Lower leg skin (tissue), 4 donors: ENCODE data around the gene PIGQ. TPM values are rescaled to one million over a fixed set of nuclear protein-coding genes. Genes with fewer than 3 reads are reported as not detected.

ENCODE experiments used
- DNase-seq, 2 donors: peaks; one replicate each; pipeline ENCODE4 v3.0.0-alpha.2; 2019; ENCODE audit warnings: low spot score in 2 of 2
- H3K4me3 ChIP-seq: fragments of 200-600 bp; sonication (generic); 2 replicates; pipeline ENCODE4 v1.5.1; 2017; ENCODE audit warnings: mild to moderate bottlenecking, low read depth; ENCODE audit not compliant: poor library complexity, severe bottlenecking
- CTCF ChIP-seq, 3 donors: fragments of 450-650 bp; IDR thresholded peaks; one replicate each; pipeline ENCODE4 v1.5.1; 2016; ENCODE audit warnings: antibody characterized with exemption in 3 of 3, mild to moderate bottlenecking in 3 of 3, moderate library complexity in 2 of 3
- POLR2A ChIP-seq, 2 donors: fragments of 450-650 bp; IDR thresholded peaks; one replicate each; pipeline ENCODE4 v1.6.1; 2016 to 2017; ENCODE audit warnings: antibody characterized with exemption in 2 of 2, mild to moderate bottlenecking in 1 of 2, moderate library complexity in 1 of 2
- WGBS, 2 donors: methylation state at CpG; one replicate each; pipeline ENCODE4 v1.1.5; 2018; 5-methylcytosine and 5-hydroxymethylcytosine counted together
- intact Hi-C: fragments of 100-400 bp; cut with DNase I; formaldehyde crosslinking; loops from one replicate; pipeline ENCODE4 v1.15.0; 2023; ENCODE audit warnings: low total_unique reads
- total RNA-seq, 4 donors: library from RNA; depleted of rRNA; stranded (reverse); fragments of >200 nt; gene quantifications; one replicate each; pipeline ENCODE4 v1.1.0, GENCODE V29; 2016

The PIGQ gene
- total RNA-seq, 4 donors from 2014 or later = 33.2 to 46.1 (median 43.5) TPM

GRCh38 chr16:620700-621525, 51.1 kb downstream of the PIGQ start:
- TF ChIP-seq POLR2A (IDR thresholded peaks at IDR 0.05) (no peak), CTCF (IDR thresholded peaks at IDR 0.05) (no peak)
- 43 to 61% methylated on average over 26 to 32 of the region's 41 CpGs for WGBS, 2 donors
- DNase-seq = no peak
- intact Hi-C loops = no loop called here
- H3K4me3 ChIP-seq = no peak overlapping the region

DNA sequence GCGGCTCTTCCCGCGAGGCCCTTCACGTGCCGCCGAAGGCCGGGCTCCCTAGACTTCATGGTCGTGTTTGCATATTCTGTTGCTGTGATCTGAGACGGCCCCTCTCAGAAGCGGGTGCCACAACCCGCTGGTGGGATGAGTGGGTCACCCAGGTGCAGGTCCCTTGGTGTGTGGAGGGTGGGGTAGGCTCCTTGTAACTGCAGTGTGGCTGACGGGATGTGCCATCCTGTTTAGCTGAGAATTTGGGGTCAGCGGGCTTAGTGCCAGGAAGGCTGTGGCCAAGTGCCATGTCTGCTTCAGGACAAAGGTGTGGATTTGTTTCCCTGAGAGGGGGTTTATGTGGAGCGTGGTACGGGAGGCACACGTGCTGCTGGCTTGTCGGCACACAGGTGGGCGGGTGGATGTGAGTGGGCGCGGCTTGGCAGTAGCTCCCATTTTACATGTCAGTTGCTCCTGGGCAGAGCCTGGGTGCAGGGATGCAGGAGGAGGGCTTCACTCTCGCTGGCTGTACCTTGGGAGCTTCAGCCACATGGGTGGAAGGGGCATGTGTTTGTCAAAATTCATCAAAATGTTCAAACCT, 51.8 kb downstream of the PIGQ start:
- H3K4me3 ChIP-seq = no peak overlapping the region
- intact Hi-C loops = no loop called here
- no peak for DNase-seq
- 60 to 78% methylated on average over 21 of the region's 21 CpGs for WGBS, 2 donors
- TF ChIP-seq CTCF (IDR thresholded peaks at IDR 0.05) (no peak), POLR2A (IDR thresholded peaks at IDR 0.05) (no peak)

GRCh38 chr16:622920-623280, 53.1 kb downstream of the PIGQ start:
- no peak for DNase-seq
- intact Hi-C loops = no loop called here
- TF ChIP-seq POLR2A (IDR thresholded peaks at IDR 0.05) (no peak), CTCF (IDR thresholded peaks at IDR 0.05) (no peak)
- H3K4me3 ChIP-seq = no peak overlapping the region
- 83 to 88% methylated on average over 17 of the region's 17 CpGs for WGBS, 2 donors

GRCh38 chr16:624526-625070, 54.8 kb downstream of the PIGQ start:
- intact Hi-C loops = no loop called here
- 76 to 82% methylated on average over 10 of the region's 10 CpGs for WGBS, 2 donors
- no peak for DNase-seq
- TF ChIP-seq POLR2A (IDR thresholded peaks at IDR 0.05) (no peak), CTCF (IDR thresholded peaks at IDR 0.05) (no peak)
- H3K4me3 ChIP-seq = no peak overlapping the region

- no peak for DNase-seq
- intact Hi-C loops = no loop called here
- 91 to 93% methylated on average over 32 of the region's 37 CpGs for WGBS, 2 donors
- no peak overlapping the region for H3K4me3 ChIP-seq
- TF ChIP-seq CTCF (IDR thresholded peaks at IDR 0.05) = no peak
- TF ChIP-seq POLR2A (IDR thresholded peaks at IDR 0.05) = no peak
These were observed 55.6 kb downstream of the PIGQ start for GRCh38 chr16:625117-625976.
